MM.1S (cell line): ENCODE measurements around the gene NMS.

ENCODE experiments used
- DNase-seq: peaks from one replicate; pipeline ENCODE4 v3.0.0-alpha.2; 2015
- H2AFZ ChIP-seq: fragments of 300-600 bp; sonication (generic); 2 replicates; pipeline ENCODE4 v1.6.0; 2016; ENCODE audit warnings: antibody characterized with exemption, low read length
- H3F3A ChIP-seq: fragments of 300-600 bp; sonication (generic); 2 replicates; pipeline ENCODE4 v1.6.1; 2016; ENCODE audit warnings: mild to moderate bottlenecking, antibody characterized with exemption, low read length, moderate library complexity, mixed read lengths; ENCODE audit not compliant: insufficient read depth
- H3K27ac ChIP-seq: fragments of 300-600 bp; sonication (generic); 2 replicates; pipeline ENCODE4 v1.5.1; 2016; ENCODE audit warnings: mild to moderate bottlenecking, low read length
- H3K27me3 ChIP-seq: fragments of 300-600 bp; sonication (generic); replicated peaks from 2 replicates; pipeline ENCODE4 v1.6.0; 2016; ENCODE audit warnings: low read length; ENCODE audit not compliant: insufficient read depth
- H3K36me3 ChIP-seq: fragments of 300-600 bp; sonication (generic); replicated peaks from 2 replicates; pipeline ENCODE4 v1.6.1; 2016; ENCODE audit warnings: mild to moderate bottlenecking, low read length, mixed read lengths; ENCODE audit not compliant: insufficient read depth
- H3K4me1 ChIP-seq: fragments of 300-600 bp; sonication (generic); 2 replicates; pipeline ENCODE4 v1.6.1; 2016; ENCODE audit warnings: low read length, mixed read lengths
- H3K4me2 ChIP-seq: fragments of 300-600 bp; sonication (generic); 2 replicates; pipeline ENCODE4 v1.6.0; 2016; ENCODE audit warnings: low read depth, low read length
- H3K4me3 ChIP-seq: fragments of 300-600 bp; sonication (generic); 2 replicates; pipeline ENCODE4 v1.5.1; 2016; ENCODE audit warnings: low read length, mixed read lengths
- H3K79me2 ChIP-seq: fragments of 300-600 bp; sonication (generic); 2 replicates; pipeline ENCODE4 v1.6.1; 2016; ENCODE audit warnings: mixed run types, low read length, mixed read lengths
- H3K9ac ChIP-seq: fragments of 300-600 bp; sonication (generic); 2 replicates; pipeline ENCODE4 v1.6.1; 2016; ENCODE audit warnings: low read length, mixed read lengths
- H3K9me2 ChIP-seq: fragments of 300-600 bp; sonication (generic); replicated peaks from 2 replicates; pipeline ENCODE4 v1.6.1; 2016; ENCODE audit warnings: mild to moderate bottlenecking, low read length, mixed read lengths; ENCODE audit not compliant: insufficient read depth
- H3K9me3 ChIP-seq: fragments of 300-600 bp; sonication (generic); replicated peaks from 2 replicates; pipeline ENCODE4 v1.6.1; 2016; ENCODE audit warnings: mild to moderate bottlenecking, low read length, mixed read lengths; ENCODE audit not compliant: insufficient read depth
- H4K20me1 ChIP-seq: fragments of 300-600 bp; sonication (generic); 2 replicates; pipeline ENCODE4 v1.6.1; 2016; ENCODE audit warnings: mild to moderate bottlenecking, low read length, moderate library complexity, mixed read lengths; ENCODE audit not compliant: insufficient read depth
- CTCF ChIP-seq: fragments of 300-600 bp; sonication (generic); IDR thresholded peaks from 2 replicates; pipeline ENCODE4 v1.5.1; 2016; ENCODE audit warnings: antibody characterized with exemption, low read length, mixed read lengths
- EZH2 ChIP-seq: fragments of 300-600 bp; sonication (generic); optimal IDR thresholded peaks from 2 replicates; pipeline ENCODE3; 2017; ENCODE audit warnings: low read depth, mild to moderate bottlenecking, antibody characterized with exemption, low read length, mixed read lengths
- EZH2phosphoT487 ChIP-seq: fragments of 300-600 bp; sonication (generic); IDR thresholded peaks from 2 replicates; pipeline ENCODE4 v1.6.1; 2018; ENCODE audit warnings: antibody characterized with exemption, low read length

Gene NMS

GRCh38 chr2:100527440-100528015 is 57.2 kb downstream of the NMS start:
- Histone ChIP-seq H3K9me2 (no peaks in the 10 kb centered on the region), H4K20me1 (no peaks in the 10 kb centered on the region), H3F3A (no peaks in the 10 kb centered on the region), H3K4me2 (no peak overlapping the region), H3K4me1 (no peaks in the 10 kb centered on the region), H3K9me3 (no peaks in the 10 kb centered on the region), H3K27ac (no peak overlapping the region), H3K9ac (no peak overlapping the region), H2AFZ (no peak overlapping the region), H3K79me2 (no peaks in the 10 kb centered on the region), H3K4me3 (no peak overlapping the region), H3K36me3 (no peaks in the 10 kb centered on the region), H3K27me3 (no peaks in the 10 kb centered on the region)
- no peak for DNase-seq
- TF ChIP-seq EZH2phosphoT487 (no peak), EZH2 (no peak), CTCF (no peak)

- Histone ChIP-seq H3K79me2 (no peaks in the 10 kb centered on the region), H4K20me1 (no peaks in the 10 kb centered on the region), H2AFZ (no peak overlapping the region), H3K4me2 (no peak overlapping the region), H3K27ac (no peak overlapping the region), H3K4me3 (no peak overlapping the region), H3K4me1 (no peaks in the 10 kb centered on the region), H3K27me3 (no peaks in the 10 kb centered on the region), H3K36me3 (no peaks in the 10 kb centered on the region), H3K9me2 (no peaks in the 10 kb centered on the region), H3F3A (no peaks in the 10 kb centered on the region), H3K9ac (no peak overlapping the region), H3K9me3 (no peaks in the 10 kb centered on the region)
- TF ChIP-seq CTCF (no peak), EZH2 (no peak), EZH2phosphoT487 (no peak)
- DNase-seq: no peak
Observed at GRCh38 chr2:100529176-100529575, 58.9 kb downstream of the NMS start.

GRCh38 chr2:100529900-100530299 is 59.6 kb downstream of the NMS start:
- TF ChIP-seq CTCF (no peak), EZH2phosphoT487 (no peak), EZH2 (no peak)
- Histone ChIP-seq H3K4me2 (no peak overlapping the region), H3K27me3 (no peaks in the 10 kb centered on the region), H3K9me2 (no peaks in the 10 kb centered on the region), H3K4me1 (no peaks in the 10 kb centered on the region), H2AFZ (no peak overlapping the region), H4K20me1 (no peaks in the 10 kb centered on the region), H3K27ac (no peak overlapping the region), H3F3A (no peaks in the 10 kb centered on the region), H3K9me3 (no peaks in the 10 kb centered on the region), H3K79me2 (no peaks in the 10 kb centered on the region), H3K4me3 (no peak overlapping the region), H3K9ac (no peak overlapping the region), H3K36me3 (no peaks in the 10 kb centered on the region)
- no peak for DNase-seq
